Calu3 (cell line): ENCODE results near the gene TMPRSS5. TPM values are rescaled to one million over a fixed set of nuclear protein-coding genes. Genes with fewer than 3 reads are reported as not detected.

Experiments used
- BruUV-seq: library from RNA; stranded (reverse); fragments of 400-500 nt; replicated peaks from 2 replicates; lab custom pipeline; 2021; lab: Mats Ljungman, UMichigan
- CTCF ChIA-PET: fragments of 300-600 bp; sonication (Branson Sonifier 250); formaldehyde crosslinking; loops from one replicate; lab custom pipeline; 2022; ENCODE audit warnings: antibody characterized with exemption; lab: Charles Lee
- DNase-seq: peaks from one replicate; pipeline ENCODE4 v3.0.0; 2022
- H3K27ac Mint-ChIP-seq: one replicate; pipeline ENCODE4 v1.8.0; 2022; ENCODE audit warnings: mixed read lengths; ENCODE audit not compliant: unreplicated experiment
- H3K27me3 Mint-ChIP-seq: one replicate; pipeline ENCODE4 v1.8.0; 2022; ENCODE audit warnings: mixed read lengths; ENCODE audit not compliant: unreplicated experiment
- H3K36me3 Mint-ChIP-seq: one replicate; pipeline ENCODE4 v1.8.0; 2022; ENCODE audit warnings: mild to moderate bottlenecking, moderate library complexity, mixed read lengths; ENCODE audit not compliant: insufficient read depth, unreplicated experiment
- H3K4me1 Mint-ChIP-seq: one replicate; pipeline ENCODE4 v1.8.0; 2022; ENCODE audit warnings: mild to moderate bottlenecking, low read depth, mixed read lengths; ENCODE audit not compliant: unreplicated experiment
- H3K4me3 Mint-ChIP-seq: one replicate; pipeline ENCODE4 v1.8.0; 2022; ENCODE audit warnings: mild to moderate bottlenecking, low read depth, moderate library complexity, mixed read lengths; ENCODE audit not compliant: unreplicated experiment
- H3K9me3 Mint-ChIP-seq: one replicate; pipeline ENCODE4 v1.8.0; 2022; ENCODE audit warnings: low read depth, mixed read lengths; ENCODE audit not compliant: unreplicated experiment
- CTCF ChIP-seq: fragments of 200-600 bp; IDR thresholded peaks from one replicate; pipeline ENCODE4 v1.8.0; 2022; ENCODE audit warnings: antibody characterized with exemption; ENCODE audit not compliant: unreplicated experiment
- intact Hi-C: fragments of 100-400 bp; cut with micrococcal nuclease; formaldehyde crosslinking; loops from one replicate; pipeline ENCODE4 v1.10.0; 2022; ENCODE audit not compliant: unreplicated experiment
- total RNA-seq: library from RNA; stranded (reverse); gene quantifications from 2 replicates; pipeline ENCODE4 v1.2.3, GENCODE V29; 2022

Gene TMPRSS5
- total RNA-seq, 1 experiment from 2014 or later, result 9.6 TPM

- Mint-ChIP-seq H3K9me3 (no peaks in the 10 kb centered on the region), H3K27ac (peak overlapping the region; percentile 34), H3K4me1 (peaks cover 37% of the 10 kb centered on the region), H3K27me3 (no peaks in the 10 kb centered on the region), H3K36me3 (peaks cover 5% of the 10 kb centered on the region), H3K4me3 (no peak overlapping the region)
- TF ChIP-seq CTCF, result no peak
- no TSS peak for BruUV-seq
- CTCF ChIA-PET, result no interaction called here
- no peak for DNase-seq
- intact Hi-C loops, result no loop called here
Observed at GRCh38 chr11:113685654-113686359, 20.3 kb downstream of the TMPRSS5 start.

GRCh38 chr11:113684496-113684895 lies 21.6 kb downstream of the TMPRSS5 start:
- H3K27ac Mint-ChIP-seq, result no peak overlapping the region
- H3K4me1 Mint-ChIP-seq, result peaks cover 26% of the 10 kb centered on the region
- no peaks in the 10 kb centered on the region for H3K9me3 Mint-ChIP-seq
- CTCF ChIA-PET, result no interaction called here
- no peak overlapping the region for H3K4me3 Mint-ChIP-seq
- DNase-seq, result no peak
- intact Hi-C loops, result no loop called here
- no TSS peak for BruUV-seq
- H3K36me3 Mint-ChIP-seq, result peaks cover 6% of the 10 kb centered on the region
- H3K27me3 Mint-ChIP-seq, result no peaks in the 10 kb centered on the region
- TF ChIP-seq CTCF, result no peak

- no peaks in the 10 kb centered on the region for H3K9me3 Mint-ChIP-seq
- CTCF ChIA-PET, result no interaction called here
- DNase-seq, result no peak
- TF ChIP-seq CTCF, result no peak
- H3K4me3 Mint-ChIP-seq, result no peak overlapping the region
- H3K36me3 Mint-ChIP-seq, result peaks cover 9% of the 10 kb centered on the region
- no peaks in the 10 kb centered on the region for H3K27me3 Mint-ChIP-seq
- peaks cover 26% of the 10 kb centered on the region for H3K4me1 Mint-ChIP-seq
- BruUV-seq, result no TSS peak
- no peak overlapping the region for H3K27ac Mint-ChIP-seq
- intact Hi-C loops, result no loop called here
Observed at GRCh38 chr11:113683481-113684046, 22.5 kb downstream of the TMPRSS5 start.

GRCh38 chr11:113681711-113682413 lies 24.2 kb downstream of the TMPRSS5 start:
- Mint-ChIP-seq H3K27me3 (no peaks in the 10 kb centered on the region), H3K27ac (no peak overlapping the region)

More at GRCh38 chr11:113681711-113682413, 24.2 kb downstream of the TMPRSS5 start:
- no peak for TF ChIP-seq CTCF
- intact Hi-C loops, result no loop called here
- no peak overlapping the region for H3K4me3 Mint-ChIP-seq
- no peak for DNase-seq
- CTCF ChIA-PET, result no interaction called here
- H3K4me1 Mint-ChIP-seq, result peaks cover 26% of the 10 kb centered on the region
- BruUV-seq, result no TSS peak
- no peaks in the 10 kb centered on the region for H3K9me3 Mint-ChIP-seq
- H3K36me3 Mint-ChIP-seq, result peaks cover 9% of the 10 kb centered on the region
